Glutamatergic neuron (in vitro differentiated cells): Measurements from ENCODE around the gene WDR75. TPM values are rescaled to one million over a fixed set of nuclear protein-coding genes. Genes with fewer than 3 reads are reported as not detected.

Experiments used
- DNase-seq: peaks from one replicate; pipeline ENCODE4 v3.0.0; 2022
- H3K27ac Mint-ChIP-seq: one replicate; pipeline ENCODE4 v1.8.0; 2020; ENCODE audit warnings: mild to moderate bottlenecking, mixed read lengths, inconsistent platforms; ENCODE audit not compliant: unreplicated experiment
- H3K27me3 Mint-ChIP-seq: one replicate; pipeline ENCODE4 v1.8.0; 2020; ENCODE audit warnings: mild to moderate bottlenecking, moderate library complexity, mixed read lengths, inconsistent platforms; ENCODE audit not compliant: unreplicated experiment
- H3K36me3 Mint-ChIP-seq: one replicate; pipeline ENCODE4 v1.8.0; 2020; ENCODE audit warnings: mild to moderate bottlenecking, mixed read lengths, inconsistent platforms; ENCODE audit not compliant: unreplicated experiment
- H3K4me1 Mint-ChIP-seq: one replicate; pipeline ENCODE4 v1.8.0; 2020; ENCODE audit warnings: mild to moderate bottlenecking, low read depth, mixed read lengths, inconsistent platforms; ENCODE audit not compliant: unreplicated experiment
- H3K4me3 Mint-ChIP-seq: one replicate; pipeline ENCODE4 v1.8.0; 2020; ENCODE audit warnings: mild to moderate bottlenecking, mixed read lengths, inconsistent platforms; ENCODE audit not compliant: unreplicated experiment
- H3K9me3 Mint-ChIP-seq: one replicate; pipeline ENCODE4 v1.8.0; 2020; ENCODE audit warnings: mild to moderate bottlenecking, moderate library complexity, mixed read lengths, inconsistent platforms; ENCODE audit not compliant: unreplicated experiment
- CTCF ChIP-seq: fragments of 200-600 bp; sonication (generic); IDR thresholded peaks from one replicate; pipeline ENCODE4 v1.5.0; 2021; ENCODE audit not compliant: partially characterized antibody, unreplicated experiment
- long read RNA-seq: library from polyadenylated mRNA; unstranded; transcript quantifications from one replicate; pipeline ENCODE4 v2.0.0, GENCODE V29; 2020; ENCODE audit not compliant: unreplicated experiment
- total RNA-seq: library from RNA; stranded (reverse); fragmentation: NEBNext Ultra II Directional; extraction: Animal tissue kit (Norgen Biotek cat#: 25700); gene quantifications from one replicate; pipeline ENCODE4 v1.2.1, GENCODE V29; 2021; ENCODE audit not compliant: unreplicated experiment

WDR75 gene
- 41.4 TPM for total RNA-seq
- long read RNA-seq, partial matches to known transcripts = 0 of 5 reads
- long read RNA-seq, other reads (novel, unspliced or antisense) = 2 of 5 reads

- peak within 1 kb of the TSS; percentile 99 for H3K27ac Mint-ChIP-seq
- peaks cover 6% of the 10 kb centered on the region for H3K9me3 Mint-ChIP-seq
- peak within 1 kb of the TSS; percentile 99 for H3K4me3 Mint-ChIP-seq
- no peaks in the 10 kb centered on the region for H3K36me3 Mint-ChIP-seq
- H3K4me1 Mint-ChIP-seq = no peaks in the 10 kb centered on the region
- peak; percentile 94 for DNase-seq
- no peak for TF ChIP-seq CTCF
- no peaks in the 10 kb centered on the region for H3K27me3 Mint-ChIP-seq
Measured at GRCh38 chr2:189440947-189441708, at the start of gene WDR75. TSS of gene WDR75 (plus strand) at chr2:189441474. CDS start at chr2:189441493, 19 bp downstream.

GRCh38 chr2:189393440-189394111, 47.7 kb upstream of the WDR75 start:
- H3K4me3 Mint-ChIP-seq = no peak overlapping the region
- DNase-seq = no peak
- H3K27me3 Mint-ChIP-seq = no peaks in the 10 kb centered on the region
- H3K9me3 Mint-ChIP-seq = no peaks in the 10 kb centered on the region
- no peaks in the 10 kb centered on the region for H3K4me1 Mint-ChIP-seq
- no peaks in the 10 kb centered on the region for H3K36me3 Mint-ChIP-seq
- H3K27ac Mint-ChIP-seq = no peak overlapping the region
- no peak for TF ChIP-seq CTCF

GRCh38 chr2:189394525-189394924, 46.7 kb upstream of the WDR75 start:
- no peaks in the 10 kb centered on the region for H3K9me3 Mint-ChIP-seq
- no peak overlapping the region for H3K4me3 Mint-ChIP-seq
- DNase-seq = no peak
- H3K27me3 Mint-ChIP-seq = no peaks in the 10 kb centered on the region
- H3K36me3 Mint-ChIP-seq = no peaks in the 10 kb centered on the region
- no peak overlapping the region for H3K27ac Mint-ChIP-seq
- H3K4me1 Mint-ChIP-seq = no peaks in the 10 kb centered on the region
- TF ChIP-seq CTCF = no peak

- H3K27ac Mint-ChIP-seq = no peak overlapping the region
Measured at GRCh38 chr2:189402932-189403331, 38.3 kb upstream of the WDR75 start.

More at GRCh38 chr2:189402932-189403331, 38.3 kb upstream of the WDR75 start:
- Mint-ChIP-seq H3K9me3 (peaks cover 2% of the 10 kb centered on the region), H3K4me3 (no peak overlapping the region), H3K4me1 (no peaks in the 10 kb centered on the region), H3K27me3 (no peaks in the 10 kb centered on the region), H3K36me3 (no peaks in the 10 kb centered on the region)
- TF ChIP-seq CTCF = no peak
- no peak for DNase-seq
